CMK (cell line): Measurements from ENCODE around the gene IKBKE.

Experiments
- DNase-seq: peaks from one replicate; pipeline ENCODE4 v3.0.0-alpha.2; 2010; ENCODE audit warnings: low read depth

Gene IKBKE

DNA sequence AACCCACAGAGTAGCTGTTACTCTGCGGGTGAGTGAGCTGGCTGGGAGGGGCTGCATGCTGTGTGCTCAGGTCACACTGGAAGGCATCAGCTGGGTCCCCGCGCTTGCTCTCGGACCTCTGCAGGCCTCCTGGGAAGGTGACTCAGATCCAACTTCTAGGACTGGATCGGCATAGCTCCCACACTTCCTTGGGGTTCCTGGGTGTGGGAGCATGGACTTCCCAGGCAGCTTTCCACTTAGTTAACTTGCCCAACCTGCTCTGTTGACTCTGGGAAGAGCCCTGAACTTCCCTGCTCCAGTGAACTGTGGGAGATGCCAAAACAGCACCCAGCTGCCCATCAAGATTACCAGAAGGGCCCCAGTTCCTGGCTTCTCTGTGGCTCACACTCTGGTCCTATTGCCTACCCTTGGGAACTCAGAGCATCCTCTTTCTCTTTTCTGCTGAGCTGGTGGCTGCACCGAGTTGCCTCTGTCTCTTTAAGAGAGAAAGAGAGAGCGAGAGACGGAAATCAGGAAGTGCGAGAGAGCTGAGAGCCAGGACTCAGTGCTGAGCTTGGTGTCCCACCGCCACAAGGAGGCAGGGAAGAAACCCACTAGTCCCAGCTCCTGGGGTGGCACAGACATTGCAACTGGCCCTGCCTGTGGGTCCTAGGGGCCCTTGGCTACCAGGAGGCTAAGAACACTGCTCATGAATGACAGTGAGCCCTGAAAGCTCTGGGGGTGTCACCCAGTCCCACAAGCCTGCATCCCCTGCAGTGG, at the start of gene IKBKE:
IKBKE (plus strand) TSS at position 544 of the 759 bp plus-strand sequence. CDS start 2,752 bp downstream, outside the sequence.
- peak; percentile 26 for DNase-seq

DNA sequence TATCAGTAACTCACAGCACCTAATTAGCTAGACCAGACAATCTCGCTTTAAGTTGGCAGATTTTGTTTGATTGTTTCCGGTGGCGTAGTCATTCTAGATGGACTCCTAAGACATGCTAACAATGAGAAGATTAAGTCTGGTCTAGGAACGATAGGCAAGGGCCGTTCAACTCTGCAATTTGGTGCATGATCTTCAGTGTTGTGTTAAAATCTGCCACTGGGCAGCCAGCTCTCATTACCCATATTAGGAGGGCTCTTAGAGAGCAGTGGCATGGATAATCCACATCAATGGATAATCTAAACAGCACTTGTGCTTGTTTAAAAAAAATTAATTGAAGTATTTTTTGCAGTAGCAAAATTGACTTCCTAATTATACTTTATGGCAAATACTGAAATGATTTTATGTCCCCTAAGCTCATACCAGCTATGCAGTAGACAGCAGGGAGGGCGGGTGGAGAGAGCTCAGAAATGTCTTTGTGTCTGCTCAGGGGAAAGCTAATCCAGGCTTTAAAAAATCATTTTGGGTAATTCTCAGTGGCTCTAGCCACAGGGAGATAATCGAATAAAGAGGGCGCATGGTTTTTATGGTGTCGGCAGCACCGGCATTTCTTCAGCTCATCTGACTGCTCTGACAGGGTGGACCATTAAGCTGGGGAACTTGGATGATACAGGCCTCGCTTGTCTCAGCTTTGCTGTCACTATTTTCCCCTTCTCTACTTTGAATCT, 48.5 kb upstream of the IKBKE start:
- no peak for DNase-seq

DNA sequence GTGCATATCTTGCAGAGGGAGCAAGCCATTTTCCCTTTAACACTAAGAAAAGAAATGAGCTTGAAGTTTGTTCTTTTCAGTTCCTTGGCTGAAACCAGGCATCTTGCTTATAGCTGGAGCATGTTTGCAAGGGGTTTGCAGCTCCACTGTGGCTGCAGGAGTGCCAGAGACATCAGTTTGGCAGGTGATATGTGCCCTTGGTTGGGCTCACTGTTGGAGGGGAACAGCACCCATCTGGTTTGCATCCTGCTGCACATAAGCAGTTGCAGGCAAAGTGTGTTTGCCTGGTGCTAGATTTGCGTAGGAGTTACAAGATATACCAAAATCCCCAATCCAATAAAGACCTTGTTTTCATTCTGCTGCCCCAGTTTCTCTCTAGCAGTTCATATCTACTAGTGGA, 47.8 kb upstream of the IKBKE start:
- DNase-seq, result no peak

DNA sequence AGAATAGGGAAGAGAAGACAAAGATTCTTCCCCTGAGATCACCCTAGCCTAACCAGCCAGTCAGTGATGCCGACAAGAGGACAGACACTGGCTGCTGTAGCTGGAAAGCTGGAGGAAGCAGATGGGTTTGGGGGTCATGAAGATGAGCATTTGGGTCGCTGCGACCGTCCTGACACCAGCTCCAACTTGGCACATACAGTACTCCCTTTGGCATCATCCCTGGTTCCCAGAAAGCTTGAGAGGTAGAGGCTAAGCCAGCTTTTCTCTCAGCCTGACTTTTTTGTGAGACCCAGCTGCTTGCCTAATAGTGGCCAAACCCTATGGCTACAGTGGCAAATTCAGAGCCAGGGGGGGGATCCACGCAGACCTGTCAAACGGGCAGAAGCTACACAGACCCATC, 43.0 kb upstream of the IKBKE start:
- no peak for DNase-seq

DNA sequence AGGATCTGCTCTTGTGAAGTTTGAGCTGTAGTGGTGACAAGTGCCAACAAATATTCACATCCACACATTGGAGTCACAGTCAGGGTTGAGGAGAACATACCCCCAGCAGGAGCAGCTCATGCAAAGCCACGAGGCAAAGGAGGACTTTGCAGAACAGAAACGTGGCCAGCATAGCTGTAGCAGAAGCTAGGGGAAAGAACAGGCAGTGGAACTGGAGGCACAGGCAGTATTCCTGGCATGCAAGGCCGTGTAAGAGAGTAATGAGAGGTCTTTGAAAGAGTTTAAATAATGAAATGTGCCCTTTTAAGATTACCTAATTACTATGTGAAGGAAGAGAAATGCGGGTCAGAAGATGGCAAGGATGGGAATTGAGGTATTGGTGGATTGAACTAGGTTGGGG, 40.9 kb upstream of the IKBKE start:
- DNase-seq, result no peak

DNA sequence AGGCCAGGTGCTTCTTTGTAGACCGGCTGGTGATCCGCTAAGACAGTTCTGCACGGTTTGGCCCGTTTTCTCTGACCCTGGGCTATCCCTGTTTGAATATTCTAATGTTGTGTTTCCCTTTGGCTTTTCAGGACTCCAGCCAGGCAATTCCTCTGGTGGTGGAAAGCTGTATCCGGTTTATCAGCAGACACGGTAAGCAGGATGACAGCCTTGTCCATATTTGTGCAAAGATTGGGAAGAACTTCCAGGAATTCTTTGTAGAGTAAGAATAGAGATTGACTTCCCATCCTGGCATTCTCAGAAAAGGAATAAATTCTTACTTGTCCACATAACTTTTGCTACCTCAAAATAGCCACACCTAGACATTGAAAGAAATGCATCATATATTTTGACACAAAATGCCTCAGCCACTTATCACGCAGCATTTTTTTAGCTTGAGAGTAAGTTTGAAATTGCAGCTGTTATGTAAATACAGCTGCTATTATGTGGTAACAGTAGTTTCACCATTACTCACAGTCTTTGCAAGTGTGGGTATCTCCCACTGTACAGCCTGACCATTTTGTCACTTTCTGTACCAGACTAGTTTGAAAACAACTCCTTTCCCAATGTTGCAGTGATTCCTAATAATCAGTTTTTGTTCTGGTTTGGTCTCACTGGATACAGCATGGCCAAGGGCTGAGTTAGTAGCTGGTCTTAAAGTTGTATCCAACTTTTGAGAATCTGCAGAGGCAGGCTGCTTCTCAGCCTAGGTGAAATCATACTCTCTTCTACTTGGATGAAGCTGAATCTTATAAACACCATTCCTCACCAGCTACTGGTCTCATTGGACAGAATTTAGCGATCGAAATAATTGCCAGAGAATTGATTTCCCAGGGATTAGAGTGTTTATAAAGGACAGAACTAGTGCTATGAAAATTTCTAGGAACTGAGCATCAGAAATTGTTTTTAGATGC, 40.0 kb upstream of the IKBKE start:
- no peak for DNase-seq

DNA sequence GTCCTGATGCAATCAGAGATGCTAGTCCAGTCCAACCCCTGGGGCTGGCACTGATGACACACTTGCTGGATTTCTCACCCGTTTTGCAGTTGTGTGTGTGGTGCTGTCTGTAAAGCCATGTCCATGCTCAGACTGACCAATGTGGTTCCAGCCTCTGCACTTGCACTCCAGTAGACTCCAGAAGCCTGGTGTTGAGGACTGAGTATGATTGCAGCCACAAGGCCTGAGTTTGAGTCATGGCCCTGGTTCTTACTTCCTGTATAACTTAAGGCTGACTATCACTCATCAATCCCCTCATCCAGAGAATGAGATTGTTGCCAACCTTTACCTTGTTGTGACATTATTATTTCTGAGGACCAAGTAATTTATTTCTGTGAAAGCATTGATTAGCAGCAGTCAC, 34.8 kb upstream of the IKBKE start:
- DNase-seq, result no peak

DNA sequence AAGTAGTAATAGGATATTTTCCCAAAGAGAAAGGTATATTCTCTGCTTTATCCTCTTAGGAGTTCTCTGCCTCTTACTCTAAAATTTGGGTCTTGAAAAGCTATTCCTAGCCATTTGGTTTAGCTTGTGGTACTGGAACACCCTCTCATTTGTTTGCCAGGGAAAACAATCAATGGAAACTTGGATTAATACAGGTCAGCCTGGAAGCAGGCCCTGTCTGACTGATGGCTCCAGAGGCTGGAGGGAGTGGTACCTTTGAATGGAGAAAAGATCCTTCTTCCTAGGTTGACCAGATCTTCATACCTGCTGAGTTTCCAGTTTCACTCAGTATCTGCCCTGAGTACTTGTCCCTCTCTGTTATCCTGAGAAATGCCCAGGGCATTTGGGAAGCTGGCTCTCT, 31.7 kb upstream of the IKBKE start:
- DNase-seq, result no peak

DNA sequence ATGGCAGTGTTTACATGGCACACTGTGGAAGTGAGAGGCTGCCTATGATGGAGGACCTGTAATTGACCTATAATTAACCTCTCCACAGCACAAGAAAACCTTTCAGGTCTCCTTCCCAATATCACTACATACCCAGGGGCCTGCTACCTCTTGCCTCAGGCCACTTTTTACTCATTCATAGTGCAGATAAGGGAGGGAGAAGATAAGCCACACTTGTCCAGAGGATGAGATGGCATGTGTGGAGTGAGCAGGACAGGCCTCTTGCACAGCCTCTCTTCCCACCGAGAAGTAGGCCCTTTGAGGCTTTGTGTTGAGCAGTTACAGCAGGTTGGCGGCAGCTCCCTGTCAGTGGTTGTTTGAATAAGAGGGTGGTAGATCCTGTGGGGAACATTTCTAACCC, 31.1 kb upstream of the IKBKE start:
- no peak for DNase-seq

DNA sequence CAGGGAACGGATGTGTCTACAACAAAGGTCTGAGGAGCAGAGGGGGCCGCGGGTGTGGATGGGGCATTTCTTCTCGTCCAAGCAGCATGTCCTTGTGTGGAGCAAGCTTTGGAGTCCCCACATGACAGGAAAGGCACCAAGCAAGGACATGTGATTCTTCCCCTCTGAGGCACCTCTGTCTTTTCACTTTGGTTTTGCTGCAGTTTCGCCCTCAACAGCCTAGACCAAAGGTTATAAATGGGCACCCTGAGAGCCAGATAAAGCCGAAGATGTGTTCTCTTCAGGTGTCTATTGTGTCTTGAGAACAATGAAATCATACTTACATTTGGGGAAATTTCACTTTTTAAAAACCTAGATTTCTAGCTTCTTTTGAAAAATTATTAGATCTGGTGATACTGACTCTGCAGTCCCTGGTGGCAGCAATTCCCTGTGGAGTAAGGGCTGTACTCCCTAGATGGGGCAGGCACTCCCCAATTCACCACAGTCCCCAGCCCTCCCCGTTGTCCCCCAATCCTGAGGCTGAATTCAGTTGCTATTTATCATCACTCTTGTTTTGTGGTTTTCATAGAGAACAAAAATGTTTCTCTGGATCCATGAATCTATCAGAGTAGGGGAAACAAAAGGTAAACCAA, 28.8 kb upstream of the IKBKE start:
- DNase-seq, result no peak

DNA sequence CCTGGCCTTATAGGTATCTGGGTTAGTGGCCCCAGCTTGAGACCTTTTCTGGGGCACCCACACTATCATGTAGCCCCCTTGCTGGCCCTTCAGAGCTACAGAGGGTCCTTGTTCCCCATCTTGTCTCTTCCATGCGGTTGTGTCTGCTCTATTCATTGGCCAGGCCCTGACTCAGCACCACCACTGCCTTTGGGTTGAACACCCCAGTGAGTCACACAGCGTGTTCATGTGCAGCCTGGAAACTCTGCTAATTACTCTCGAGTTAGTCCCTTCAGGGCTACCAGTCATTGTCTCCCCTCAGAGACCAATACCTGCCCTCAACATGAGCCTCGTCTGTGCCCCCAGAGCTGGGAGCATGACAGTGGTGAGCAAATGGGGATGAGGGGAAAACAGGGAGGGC, 28.2 kb upstream of the IKBKE start:
- DNase-seq, result no peak

DNA sequence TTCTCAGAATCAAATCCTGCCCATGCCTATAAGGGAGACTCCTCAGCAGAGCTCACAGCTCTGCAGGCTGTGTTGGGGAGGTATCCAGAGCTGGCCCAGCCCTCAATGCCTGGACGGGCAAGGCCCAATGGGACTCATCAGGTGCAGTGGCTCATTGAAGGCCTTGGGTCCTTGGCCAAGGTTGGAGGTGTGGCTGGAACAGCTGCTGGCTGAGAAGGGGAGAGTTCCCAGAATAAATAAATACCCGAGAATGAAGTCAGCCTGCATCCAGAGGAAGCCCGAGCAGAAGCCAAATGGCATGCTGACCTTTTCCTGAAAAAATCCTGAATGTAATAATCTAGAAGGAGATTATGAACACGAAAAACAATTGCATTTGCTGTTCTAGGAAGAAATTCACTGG, 25.2 kb upstream of the IKBKE start:
- no peak for DNase-seq

DNA sequence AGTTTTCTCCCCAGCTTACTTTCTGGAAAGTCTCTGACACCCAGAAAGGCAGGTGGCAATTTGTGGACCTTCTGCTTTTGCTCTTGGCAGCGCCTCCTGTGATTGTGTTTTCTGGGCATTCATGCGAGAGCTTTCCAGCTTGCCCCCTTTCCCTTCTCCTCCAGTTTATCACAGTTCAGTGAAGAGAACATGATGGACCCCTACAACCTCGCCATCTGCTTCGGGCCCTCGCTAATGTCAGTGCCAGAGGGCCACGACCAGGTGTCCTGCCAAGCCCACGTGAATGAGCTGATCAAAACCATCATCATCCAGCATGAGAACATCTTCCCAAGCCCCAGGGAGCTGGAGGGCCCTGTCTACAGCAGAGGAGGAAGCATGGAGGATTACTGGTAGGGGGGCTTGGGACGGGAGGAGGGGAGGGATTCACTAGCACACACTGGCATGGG, 24.3 kb upstream of the IKBKE start:
- DNase-seq, result no peak

DNA sequence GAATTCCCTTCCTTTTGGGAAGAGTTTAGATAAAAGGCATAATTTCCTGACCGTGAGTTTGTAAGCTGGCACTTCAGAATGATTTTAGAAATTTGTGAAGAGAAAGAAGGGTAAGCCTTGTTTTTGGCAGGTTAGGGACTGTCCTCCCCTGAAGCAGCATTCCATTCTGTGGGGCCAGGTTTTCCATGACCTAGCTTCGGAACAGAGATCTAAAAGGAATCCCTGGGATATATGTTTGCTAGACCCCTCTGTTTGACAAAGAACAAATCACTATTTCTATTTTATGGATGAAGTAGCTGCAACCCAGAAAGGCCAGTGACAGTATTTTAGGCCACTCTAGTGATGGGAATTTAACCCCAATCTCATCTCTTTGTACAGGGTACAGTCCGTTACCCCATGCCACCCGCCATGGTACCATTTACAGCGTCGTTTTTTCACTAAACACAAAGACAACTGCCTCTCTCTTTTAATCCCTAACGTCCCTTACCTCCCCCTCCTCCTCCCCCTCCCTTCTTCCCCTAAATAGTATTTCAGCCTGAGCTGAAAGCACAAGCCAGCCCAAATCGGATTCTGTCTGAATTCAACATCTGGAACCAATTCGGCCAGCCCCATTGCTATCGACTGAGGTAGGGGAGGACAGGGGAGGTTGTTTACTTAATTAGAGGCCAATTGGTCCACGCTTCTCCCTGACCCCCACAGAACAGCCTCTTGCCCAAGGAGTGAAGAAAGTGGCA, 23.4 kb upstream of the IKBKE start:
- DNase-seq, result no peak

DNA sequence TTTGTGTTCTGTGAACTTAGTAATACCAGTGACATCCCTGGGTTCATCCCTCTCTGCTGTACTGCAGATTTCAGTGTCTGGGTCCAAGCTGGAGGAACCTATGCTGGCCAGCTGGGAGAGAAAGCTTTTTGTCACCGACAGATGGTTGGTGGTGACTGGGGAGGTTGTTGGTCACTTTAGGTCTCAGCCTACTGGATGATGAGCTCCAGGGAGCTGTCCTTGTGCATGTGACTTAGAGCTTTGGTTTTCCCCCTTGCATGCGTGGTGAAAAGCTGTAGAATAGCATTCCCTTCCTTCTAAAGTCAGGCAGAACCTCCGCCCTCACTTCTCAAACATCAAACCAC, 22.9 kb upstream of the IKBKE start:
- DNase-seq, result no peak

DNA sequence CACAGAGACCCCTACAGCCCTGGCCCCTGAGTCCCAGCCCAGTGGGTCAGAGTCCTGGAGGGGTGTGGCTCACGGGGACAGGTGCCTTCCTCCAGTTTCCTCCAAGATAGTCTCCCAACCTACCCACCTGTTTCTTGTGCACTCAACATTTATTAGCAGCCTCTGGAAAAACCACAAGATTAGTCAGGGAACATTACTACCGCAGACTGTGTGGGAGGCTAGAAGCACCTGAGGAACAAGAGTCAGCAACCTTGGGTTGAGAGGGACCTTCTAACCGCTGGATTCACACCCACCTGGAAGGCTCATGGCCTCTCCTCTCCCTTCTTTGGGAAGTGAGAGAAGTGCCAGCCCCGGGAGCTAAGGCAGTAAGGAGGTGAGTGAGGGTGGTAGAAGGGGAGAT, 22.5 kb upstream of the IKBKE start:
- no peak for DNase-seq

DNA sequence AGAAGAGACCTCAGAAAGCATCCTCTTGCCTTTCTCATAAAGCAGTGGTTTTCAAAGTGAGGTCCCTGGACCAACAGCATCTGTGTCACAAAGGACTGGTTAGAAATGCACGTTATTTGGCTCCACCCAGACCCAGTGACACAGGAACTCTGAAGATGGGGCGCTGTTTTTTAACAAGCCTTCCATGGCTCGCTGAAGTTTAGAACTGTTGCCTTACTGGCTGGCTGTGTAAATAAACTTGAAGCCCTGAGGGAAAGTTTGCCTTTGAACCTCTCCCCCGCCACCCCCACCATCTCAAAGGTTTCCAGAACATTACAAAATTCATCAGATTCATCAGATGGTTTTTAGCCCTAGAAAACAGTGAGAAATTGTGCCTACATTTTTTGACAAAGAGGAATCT, 21.8 kb upstream of the IKBKE start:
- no peak for DNase-seq

DNA sequence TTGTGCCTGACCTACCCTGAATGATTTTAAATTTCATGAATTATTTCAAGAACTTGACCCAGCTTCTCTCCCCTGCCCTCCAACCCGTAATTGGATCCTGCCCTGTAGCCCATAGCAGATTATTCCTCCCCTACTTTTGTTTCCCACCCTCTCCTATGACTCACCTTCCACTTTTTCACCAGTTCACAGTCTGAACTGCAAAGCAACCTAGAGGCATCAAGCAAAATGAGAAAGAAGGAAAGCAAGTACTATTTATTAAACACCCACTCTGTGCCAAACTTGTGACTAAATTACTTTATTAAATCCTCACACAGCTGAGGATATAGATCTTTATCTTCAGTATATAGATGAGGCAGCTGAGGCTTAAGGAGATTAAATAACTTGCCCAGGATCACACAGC, 20.7 kb upstream of the IKBKE start:
- DNase-seq, result no peak

DNA sequence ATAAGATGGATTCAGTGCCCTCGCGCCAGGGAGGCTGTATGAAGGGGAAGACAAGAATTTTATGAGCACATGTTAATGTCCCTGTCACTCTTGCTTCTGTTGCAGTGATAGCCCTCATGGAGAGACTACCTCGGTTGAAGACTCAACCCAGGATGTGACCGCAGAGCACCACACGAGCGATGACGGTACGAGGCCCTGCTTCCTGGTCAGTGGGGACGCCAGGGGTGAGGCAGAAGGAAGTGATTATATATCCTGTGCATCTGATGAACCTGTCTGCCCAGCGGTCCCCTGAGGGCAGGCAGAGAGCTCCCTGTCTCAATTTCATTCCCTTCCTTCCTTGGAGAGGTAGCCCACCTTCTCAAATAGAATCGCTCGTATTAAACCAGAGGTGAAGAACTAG, 20.0 kb upstream of the IKBKE start:
- no peak for DNase-seq

DNA sequence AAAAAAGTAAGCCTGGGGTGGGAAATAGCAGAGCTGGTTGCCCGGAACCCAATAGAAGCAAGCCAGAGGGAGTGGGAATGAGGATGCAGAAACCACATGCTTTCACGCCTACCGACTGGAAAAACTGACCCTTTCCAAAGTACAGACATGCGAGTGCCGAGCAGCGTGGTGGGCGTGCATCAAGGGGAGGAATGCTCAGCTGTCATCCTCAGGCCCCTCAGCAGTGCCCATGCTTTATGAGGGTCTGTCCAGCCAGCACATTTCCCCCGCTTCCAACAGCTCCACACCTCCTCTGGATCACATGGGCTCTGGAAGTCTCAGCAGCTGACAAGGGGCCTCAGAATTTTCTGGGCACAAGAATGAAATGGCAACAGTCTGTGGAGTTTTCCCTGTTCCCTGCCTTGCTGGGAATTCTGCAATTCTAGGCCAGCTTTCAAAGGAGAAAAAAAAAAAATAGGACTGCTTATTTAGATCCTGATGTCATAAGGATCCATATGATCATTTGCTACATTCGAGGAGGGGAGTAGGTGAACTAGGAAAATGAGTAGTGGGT, 19.1 kb upstream of the IKBKE start:
- DNase-seq, result no peak

DNA sequence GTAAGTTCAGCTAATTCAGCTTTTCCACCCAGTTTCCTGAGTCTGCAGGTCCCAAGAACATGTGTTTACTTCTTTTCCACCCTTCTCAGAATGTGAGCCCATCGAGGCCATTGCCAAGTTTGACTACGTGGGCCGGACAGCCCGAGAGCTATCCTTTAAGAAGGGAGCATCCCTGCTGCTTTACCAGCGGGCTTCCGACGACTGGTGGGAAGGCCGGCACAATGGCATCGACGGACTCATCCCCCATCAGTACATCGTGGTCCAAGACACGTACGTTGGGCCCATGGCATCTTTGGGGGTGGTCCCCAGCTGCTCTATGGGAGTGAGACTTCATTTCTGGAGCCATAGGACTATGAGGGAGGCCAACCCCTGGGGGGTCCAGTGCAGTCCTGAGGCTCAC, 17.2 kb upstream of the IKBKE start:
- DNase-seq, result no peak
